HG02642 (cell line): ENCODE measurements around the gene NYAP1.
"Not testable (repeated sequence)": the region's sequence is repeated elsewhere in the genome, so short reads cannot be mapped to it uniquely, and the experiment has no call there.

ENCODE experiments used
- ATAC-seq: cut with Tn5 transposase; IDR thresholded peaks from one replicate; pipeline ENCODE4 v1.9.1; 2021; ENCODE audit warnings: mild to moderate bottlenecking; ENCODE audit not compliant: unreplicated experiment, poor library complexity

Gene NYAP1

DNA sequence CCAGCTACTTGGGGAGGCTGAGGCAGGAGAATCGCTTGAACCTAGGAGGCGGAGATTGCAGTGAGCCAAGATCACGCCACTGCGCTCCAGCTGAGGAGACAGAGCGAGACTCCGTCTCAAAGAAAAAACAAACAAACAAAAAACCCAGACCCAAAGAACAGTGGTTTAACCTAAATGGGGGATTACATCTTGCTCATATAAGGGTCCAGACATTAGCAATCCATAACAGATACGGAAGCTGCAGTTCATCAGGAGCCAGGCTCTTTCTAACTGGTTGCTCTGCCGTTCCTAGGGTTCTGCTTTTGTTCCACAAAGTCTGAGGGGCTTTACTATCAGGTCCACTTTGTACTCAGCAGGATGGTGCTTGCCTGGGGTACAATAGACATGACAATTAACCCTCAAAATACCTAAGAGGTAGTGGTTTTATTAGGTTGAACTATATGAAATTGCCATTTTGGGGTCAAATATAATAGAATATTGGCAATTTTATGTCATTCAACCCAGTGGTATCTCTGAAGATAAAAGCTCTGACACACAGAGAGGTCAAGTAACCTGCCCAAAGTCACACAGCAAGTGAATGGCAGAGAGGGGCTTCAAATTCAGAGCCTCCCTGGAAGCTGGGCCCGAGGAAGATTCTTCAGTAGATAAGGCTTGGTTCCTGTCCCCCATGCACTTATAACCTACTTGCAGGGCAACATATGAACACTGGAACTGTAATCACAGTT is 21.3 kb downstream of the NYAP1 start:
- ATAC-seq = no peak

DNA sequence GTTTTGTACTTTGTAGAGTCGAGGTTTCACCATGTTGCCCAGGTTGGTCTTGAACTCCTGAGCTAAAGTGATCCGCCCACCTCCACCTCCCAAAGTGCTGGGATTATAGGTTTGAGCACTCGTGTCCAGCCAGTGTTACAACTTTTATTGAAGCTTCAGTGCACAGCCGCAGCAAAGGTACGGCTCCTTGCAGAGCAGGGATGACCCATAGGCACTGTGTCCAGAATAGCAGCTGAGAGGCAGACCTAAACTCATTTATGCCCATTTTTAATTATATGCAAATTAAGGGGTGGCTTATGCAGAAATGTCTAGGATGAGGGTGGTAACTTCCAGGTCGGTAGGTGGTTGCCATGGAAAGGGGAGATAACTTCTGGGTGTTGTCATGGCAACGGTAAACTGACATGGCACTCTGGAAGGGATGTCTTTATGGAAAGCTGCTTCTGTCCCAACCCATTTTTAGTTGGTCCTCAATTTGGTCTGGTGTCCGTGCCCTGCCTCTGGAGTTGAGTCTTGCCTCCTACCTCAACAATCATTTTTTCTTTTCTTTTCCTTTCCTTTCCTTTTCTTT is 22.7 kb downstream of the NYAP1 start:
- no peak for ATAC-seq

DNA sequence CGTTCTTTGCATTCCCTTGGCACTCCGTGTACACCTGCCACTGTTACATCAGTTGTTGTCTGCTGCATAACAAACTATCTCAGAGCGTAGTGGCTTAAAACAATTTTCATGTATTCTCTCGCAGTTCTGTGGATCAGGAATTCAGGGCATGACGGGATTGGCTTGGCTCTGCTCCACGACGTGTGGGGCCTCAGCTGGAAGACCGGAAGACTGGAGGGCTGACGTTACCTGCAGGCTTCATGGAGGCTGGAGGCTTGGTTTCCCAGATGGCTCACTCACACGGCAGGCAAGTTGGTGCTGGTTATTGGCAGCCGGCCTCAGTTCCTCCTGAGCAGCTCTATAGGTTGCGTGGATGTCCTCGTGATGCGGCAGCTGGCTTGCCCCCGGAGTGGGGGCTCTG is 25.5 kb downstream of the NYAP1 start:
- ATAC-seq = no peak

GRCh38 chr7:100510437-100511239 is 26.9 kb downstream of the NYAP1 start:
- ATAC-seq = no peak

DNA sequence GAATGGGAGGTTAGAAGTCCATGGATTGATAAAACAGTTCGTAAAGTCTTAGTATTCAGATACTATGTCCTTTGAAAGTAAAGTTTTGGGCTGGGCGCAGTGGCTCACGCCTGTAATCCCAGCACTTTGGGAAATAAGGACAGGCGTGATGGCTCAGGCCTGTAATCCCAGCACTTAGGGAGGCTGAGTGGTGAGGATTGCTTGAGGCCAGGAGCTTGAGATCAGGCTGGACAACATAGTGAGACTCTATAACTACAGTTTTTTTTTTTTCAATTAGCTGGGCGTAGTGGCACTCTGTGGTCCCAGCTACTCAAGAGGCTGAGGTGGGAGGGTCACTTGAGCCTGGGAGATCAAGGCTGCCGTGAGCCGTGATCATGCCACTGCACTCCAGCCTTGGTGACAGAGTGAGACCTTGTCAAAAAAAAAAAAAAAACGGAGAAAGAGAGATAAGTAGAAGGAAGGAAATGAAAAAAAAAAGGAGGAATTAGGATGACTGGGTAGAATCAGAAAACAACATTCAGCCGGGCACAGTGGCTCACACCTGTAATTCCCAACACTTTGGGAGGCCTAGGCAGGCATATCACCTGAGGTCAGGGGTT is 29.6 kb downstream of the NYAP1 start:
- ATAC-seq = no peak

GRCh38 chr7:100515072-100515532 is 31.4 kb downstream of the NYAP1 start:
- ATAC-seq = no peak

DNA sequence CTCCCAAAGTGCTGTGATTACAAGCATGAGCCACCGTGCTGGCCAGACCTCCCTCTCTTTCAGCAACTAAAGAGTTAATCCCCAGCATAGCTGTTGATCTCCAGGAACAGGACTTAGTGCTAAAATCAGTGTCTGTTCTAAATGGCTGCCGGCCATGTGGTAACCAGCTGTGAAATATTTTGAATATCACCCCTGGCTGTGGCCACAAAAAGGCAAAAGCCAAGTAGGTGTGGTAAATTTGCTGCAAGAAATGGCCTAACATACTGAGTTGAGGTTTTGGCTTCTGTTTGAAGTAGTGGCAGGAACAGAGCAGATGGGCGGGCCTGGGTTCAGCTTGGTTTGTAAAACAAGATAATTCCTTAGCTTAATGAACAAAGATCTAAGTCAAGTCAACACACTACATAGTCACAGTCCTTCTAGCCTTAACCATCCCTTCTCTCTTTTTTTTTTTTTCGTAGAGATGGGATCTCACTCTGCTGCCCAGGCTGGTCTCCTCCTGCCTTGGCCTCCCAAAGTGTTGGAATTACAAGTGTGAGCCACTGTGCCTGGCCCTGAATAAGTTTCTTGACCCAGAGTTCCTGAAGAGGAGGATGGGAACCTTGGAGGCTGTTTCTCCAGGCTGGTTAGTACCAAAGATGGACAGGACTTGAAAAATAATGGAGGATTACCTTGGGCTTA is 32.5 kb downstream of the NYAP1 start:
- no peak for ATAC-seq

DNA sequence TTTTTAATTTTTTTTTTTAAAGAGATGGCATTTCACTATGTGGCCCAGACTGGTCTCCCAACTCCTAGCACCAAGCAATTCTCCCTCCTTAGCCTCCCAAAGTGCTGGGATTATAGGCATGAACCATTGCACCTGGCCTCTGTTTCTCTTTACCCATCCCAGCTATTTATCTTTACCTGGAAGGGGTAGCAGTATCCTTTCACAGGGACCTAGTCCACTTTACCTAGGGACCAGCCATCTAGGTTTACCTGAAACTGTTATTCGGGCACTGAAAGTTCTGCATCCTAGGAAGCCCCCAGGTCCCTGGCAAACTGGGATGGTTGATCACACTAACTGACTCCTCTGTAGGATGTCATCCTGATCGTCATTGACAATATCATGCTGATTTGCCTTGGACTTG is 33.6 kb downstream of the NYAP1 start:
- ATAC-seq = no peak

DNA sequence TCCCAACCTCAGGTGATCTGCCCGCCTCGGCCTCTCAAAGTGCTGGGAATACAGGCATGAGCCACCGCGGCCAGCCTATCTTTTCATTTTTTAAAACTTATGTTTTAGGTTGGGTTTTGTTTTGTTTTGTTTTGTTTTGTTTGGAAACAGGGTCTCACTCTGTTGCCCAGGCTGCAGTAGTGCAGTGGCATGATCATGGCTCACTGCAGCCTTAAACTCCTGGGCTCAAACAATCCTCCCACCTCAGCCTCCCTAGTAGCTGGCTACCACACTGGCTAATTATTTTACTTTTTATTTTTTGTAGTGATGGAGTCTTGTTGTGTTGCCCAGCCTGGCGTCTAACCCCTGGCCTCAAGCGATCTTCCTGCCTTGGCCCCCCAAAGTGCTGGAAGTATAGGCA is 35.9 kb downstream of the NYAP1 start:
- no peak for ATAC-seq

DNA sequence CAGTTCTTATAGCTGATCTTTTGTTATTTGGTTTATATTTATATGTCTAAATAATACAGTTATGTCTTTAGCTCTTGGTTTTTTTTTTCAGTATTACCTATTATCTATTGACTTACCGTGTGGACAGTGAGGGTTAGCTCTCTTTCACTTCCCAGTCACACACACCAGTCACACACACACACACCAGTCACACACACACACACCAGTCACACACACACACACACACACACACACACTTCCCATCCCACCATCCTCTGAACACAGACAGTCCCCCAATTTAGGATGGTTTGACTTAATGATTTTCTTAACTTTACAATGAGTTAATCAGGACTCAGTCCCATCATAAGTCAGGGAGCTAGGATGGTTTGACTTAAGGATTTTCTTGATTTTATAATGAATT is 36.4 kb downstream of the NYAP1 start:
- no peak for ATAC-seq

GRCh38 chr7:100521076-100521475 is 37.3 kb downstream of the NYAP1 start:
- no peak for ATAC-seq

- ATAC-seq = not testable (repeated sequence)
These were observed 38.3 kb downstream of the NYAP1 start for GRCh38 chr7:100521909-100522593.

DNA sequence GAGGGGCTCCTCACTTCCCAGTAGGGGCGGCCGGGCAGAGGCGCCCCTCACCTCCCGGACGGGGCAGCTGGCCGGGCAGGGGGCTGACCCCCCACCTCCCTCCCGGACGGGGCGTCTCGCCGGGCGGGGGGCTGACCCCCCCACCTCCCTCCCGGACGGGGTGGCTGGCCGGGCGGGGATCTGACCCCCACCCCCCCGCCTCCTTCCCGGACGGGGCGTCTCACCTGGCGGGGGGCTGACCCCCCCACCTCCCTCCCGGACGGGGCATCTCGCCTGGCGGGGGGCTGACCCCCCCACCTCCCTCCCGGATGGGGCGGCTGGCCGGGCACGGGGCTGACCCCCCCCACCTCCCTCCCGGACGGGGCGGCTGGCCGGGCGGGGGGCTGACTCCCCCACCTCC is 39.5 kb downstream of the NYAP1 start:
- ATAC-seq = not testable (repeated sequence)

DNA sequence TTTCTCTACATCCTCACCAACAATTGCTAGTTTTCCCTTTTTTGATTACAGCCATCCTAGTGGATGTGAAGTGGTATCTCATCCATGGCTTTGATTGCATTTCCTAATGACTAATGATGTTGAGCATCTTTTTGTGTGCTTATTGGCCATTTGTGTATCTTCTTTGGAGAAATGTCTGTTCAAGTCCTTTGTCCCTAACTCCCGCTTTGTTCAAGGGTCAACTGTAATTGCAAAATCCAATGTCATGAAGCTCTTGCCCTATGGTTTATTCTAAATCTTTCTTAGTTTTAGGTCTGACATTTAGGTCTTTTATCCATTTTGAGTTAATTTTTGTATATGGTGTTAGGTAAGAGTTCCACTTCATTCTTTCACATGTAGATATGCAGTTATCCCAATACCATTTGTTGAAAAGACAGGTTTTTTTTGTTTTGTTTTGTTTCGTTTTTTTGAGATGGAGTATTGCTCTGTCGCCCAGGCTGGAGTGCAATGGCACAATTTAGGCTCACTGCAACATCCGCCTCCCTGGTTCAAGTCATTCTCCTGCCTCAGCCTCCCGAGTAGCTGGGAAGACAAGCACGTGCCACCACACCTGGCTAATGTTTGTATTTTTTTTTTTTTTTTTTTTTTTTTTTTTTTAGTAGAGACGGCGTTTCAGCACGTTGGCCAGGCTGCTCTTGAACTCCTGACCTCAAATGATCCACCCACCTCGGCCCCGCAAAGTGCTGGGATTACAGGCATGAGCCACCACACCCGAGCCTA is 44.6 kb downstream of the NYAP1 start:
- not testable (repeated sequence) for ATAC-seq

DNA sequence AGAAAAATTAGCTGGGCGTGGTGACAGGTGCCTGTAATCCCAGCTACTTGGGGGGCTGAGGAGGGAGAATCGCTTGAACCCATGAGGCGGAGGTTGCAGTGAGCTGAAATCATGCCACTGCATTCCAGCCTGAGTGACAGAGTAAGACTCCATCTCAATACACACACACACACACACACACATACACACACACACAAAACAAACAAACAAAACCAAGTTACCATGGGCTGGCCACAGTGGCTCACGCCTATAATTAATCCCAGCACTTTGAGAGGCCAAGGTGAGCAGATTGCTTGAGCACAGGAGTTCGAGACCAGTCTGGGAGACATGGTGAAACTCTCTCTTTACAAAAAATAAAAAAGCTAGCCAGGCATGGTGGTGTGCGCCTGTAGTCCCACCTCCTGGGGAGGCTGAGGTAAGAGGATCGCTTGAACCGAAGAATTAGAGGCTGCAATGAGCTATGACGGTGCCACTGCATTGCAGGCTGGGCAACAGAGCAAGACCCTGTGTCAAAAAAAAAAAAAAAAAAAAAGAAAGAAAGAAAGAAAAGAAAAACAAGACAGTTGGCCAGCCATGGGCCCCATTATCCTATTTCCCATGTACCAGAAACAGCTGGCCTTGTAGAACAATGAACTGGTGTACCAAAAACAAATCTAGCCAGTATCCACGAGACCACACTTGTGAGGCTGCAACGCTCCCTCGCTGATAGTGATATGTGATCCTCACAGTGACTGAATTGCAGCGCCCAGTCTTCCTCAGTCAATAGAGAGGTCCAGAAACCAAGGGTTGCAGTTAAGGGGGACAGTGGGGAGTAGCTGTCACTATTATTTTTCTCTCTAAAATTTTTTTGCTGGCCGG is 48.7 kb downstream of the NYAP1 start:
- no peak for ATAC-seq

DNA sequence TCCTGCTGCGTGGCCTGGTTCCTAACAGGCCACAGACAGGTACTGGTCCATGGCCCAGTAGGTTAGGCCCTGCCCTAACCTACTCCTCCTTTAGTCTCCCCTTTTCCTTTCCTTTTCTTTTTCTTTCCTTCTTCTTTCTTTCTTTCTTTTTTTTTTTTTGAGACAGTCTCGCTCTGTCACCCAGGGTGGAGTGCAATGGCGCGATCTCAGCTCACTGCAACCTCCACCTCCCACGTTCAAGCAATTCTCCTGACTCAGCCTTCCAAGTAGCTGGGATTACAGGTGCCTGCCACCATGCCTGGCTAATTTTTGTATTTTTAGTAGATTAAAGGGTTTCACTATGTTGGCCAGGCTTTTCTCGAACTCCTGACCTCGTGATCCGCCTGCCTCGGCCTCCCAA is 52.3 kb downstream of the NYAP1 start:
- ATAC-seq = not testable (repeated sequence)

DNA sequence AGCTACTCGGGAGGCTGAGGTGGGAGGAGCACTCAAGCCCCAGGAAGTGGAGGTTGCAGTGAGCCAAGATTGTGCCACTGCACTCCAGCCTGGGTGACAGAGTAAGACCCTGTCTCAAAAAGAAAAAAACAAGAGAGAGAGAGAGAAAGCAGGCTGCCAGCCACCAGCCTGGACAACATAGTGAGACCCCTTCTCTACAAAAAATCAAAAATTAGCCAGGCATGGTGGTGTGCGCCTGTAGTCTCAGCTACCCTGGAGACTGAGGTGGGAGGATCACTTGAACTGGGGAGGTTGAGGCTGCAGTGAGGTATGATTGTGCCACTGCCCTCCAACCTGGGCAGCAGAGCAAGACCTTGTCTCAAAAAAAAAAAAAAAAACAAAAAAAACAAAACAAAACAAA is 53.0 kb downstream of the NYAP1 start:
- ATAC-seq = not testable (repeated sequence)

DNA sequence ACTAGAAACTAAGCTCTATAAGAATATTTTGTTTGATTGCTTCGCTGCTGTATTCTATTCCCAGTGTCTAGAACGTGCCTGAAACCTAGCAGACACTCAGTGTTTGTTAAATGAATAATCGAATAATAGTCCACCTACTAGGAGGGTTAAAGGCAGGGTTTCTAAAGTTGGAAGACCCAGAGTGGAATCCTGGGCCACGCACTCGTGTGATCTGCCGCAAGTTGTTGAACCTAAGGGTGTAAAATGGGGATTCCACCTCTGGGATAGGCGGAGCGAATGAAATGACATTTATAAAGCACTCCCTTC is 54.6 kb downstream of the NYAP1 start:
- no peak for ATAC-seq
